HUES64 (cell line): ENCODE data around the gene RNF169.

Source experiments
- H3K27ac ChIP-seq: 2 replicates; pipeline ENCODE4 v1.7.0; 2013; ENCODE audit warnings: low read depth, low read length, inconsistent platforms
- H3K27me3 ChIP-seq: 2 replicates; pipeline ENCODE4 v1.6.1; 2013; ENCODE audit warnings: mild to moderate bottlenecking, low read length; ENCODE audit not compliant: insufficient read depth
- H3K36me3 ChIP-seq: 2 replicates; pipeline ENCODE4 v1.6.1; 2013; ENCODE audit warnings: mild to moderate bottlenecking, low read length; ENCODE audit not compliant: insufficient read depth
- H3K4me1 ChIP-seq: 2 replicates; pipeline ENCODE4 v1.6.1; 2013; ENCODE audit warnings: mild to moderate bottlenecking, low read length, moderate library complexity; ENCODE audit not compliant: insufficient read depth
- H3K4me3 ChIP-seq: 2 replicates; pipeline ENCODE4 v1.5.1; 2013; ENCODE audit warnings: mild to moderate bottlenecking, low read length, moderate library complexity
- H3K9ac ChIP-seq: 2 replicates; pipeline ENCODE4 v1.6.1; 2013; ENCODE audit warnings: mild to moderate bottlenecking, low read depth, low read length
- H3K9me3 ChIP-seq: 2 replicates; pipeline ENCODE4 v1.6.1; 2013; ENCODE audit warnings: low read depth, low read length; ENCODE audit not compliant: insufficient read depth
- WGBS: fragments of 150-250, 120-280 bp; methylation state at CpG from one replicate; pipeline ENCODE4 v1.1.7; 2013; ENCODE audit warnings: missing lambda C conversion rate; 5-methylcytosine and 5-hydroxymethylcytosine counted together

The RNF169 gene

DNA sequence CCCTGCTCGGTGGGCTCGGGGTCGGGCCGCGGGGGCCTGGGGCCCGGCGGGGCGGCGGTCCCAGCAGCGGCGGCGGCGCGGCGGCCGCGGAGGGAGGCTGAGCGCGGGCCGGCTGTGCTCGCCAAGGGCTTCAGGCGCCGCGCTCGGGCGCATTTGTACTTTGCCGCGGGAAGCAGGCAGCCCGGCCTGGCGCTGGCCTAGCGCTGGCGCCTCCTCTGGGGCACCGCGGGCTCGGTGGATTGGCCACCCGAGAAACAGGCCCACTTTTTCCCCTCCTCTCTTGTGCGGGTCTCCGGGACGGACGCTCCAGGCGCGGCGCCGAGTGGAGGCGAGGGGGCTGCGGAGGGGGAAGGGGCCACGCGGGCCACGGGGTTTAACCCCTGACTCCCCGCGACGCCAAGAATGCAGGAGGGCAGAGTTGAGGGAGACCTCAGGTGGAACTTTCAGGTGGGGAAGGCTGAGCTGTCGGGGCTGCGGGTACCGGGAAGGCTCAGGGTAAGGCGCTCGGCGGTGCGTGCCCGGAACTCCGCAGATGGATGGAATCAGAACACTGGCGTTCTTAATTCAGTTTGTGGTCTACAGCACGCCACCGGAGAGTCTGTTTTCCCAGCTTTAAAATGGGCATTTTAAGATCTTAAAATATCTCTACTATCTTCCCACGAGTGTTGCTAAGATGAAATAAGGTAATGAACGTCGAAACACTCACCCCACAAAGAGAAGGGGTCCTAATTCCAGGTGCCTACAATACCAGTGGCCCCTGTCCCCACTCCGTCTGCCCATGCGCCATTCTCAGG lies 17.2 kb upstream of the RNF169 start, which contains the start of gene CHRDL2:
Gene CHRDL2, minus strand, starts transcription at position 126 of the 794 bp plus-strand sequence. CDS start 538 bp downstream, outside the sequence.
- no peaks in the 10 kb centered on the region for H3K9me3 ChIP-seq
- no peaks in the 10 kb centered on the region for H3K4me1 ChIP-seq
- no peak within 1 kb of the TSS for H3K27ac ChIP-seq
- no peaks in the 10 kb centered on the region for H3K36me3 ChIP-seq
- peaks cover 78% of the 10 kb centered on the region for H3K27me3 ChIP-seq
- peak within 1 kb of the TSS; percentile 56 for H3K4me3 ChIP-seq
- peak within 1 kb of the TSS; percentile 61 for H3K9ac ChIP-seq
- WGBS, result 12% methylated on average over 67 of the region's 69 CpGs

DNA sequence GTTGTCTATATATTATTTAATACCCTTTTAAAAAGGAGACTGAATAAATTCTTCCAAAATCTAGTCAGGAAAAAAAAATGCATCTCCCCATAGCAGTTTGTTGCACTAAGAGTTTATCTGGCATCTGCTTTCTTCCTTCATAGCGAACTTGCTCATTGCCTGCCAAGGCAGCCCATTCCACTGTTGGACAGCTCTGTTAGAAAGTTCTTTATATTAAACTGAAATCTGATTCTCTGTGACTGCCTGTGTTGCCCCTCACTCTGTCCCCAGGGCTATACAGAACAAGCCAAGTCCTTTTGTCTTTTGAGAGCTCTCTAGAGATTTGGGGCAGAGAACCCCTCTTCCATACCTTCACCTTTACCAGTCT lies 14.1 kb upstream of the RNF169 start:
- Histone ChIP-seq H3K9ac (no peak overlapping the region), H3K36me3 (no peaks in the 10 kb centered on the region), H3K9me3 (no peaks in the 10 kb centered on the region), H3K4me1 (no peaks in the 10 kb centered on the region), H3K4me3 (no peak overlapping the region), H3K27ac (no peak overlapping the region), H3K27me3 (peaks cover 51% of the 10 kb centered on the region)
- WGBS, result 100% methylated on average over 1 of the region's 1 CpG

DNA sequence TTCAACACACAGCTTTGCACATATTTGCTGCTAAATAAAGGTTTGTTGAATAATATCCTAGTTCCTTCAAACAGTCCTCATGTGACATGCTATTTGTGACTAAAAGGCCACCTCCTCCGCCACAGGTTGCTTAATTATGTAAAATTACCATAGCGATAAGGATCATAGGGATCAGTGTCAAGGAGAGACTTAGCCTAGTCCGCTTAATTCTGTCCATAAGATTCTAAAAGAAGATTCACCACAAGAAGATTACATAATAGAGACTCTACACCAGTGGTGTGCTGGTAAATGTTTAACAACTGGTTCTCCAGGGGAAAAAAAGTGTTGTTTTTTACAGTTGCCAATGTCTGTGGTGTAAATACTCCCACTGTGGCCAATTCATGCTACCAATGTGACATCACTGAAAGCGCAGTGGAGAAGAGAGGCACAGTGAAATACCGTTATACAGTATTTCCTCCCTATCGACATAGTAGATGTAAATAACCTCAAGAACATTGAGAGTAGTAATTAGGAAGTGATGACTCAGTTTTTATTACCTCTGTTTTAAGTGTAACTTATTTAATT lies 13.2 kb upstream of the RNF169 start:
- H3K27ac ChIP-seq, result no peak overlapping the region
- no peak overlapping the region for H3K9ac ChIP-seq
- H3K27me3 ChIP-seq, result peaks cover 41% of the 10 kb centered on the region
- peaks cover 6% of the 10 kb centered on the region for H3K9me3 ChIP-seq
- no peaks in the 10 kb centered on the region for H3K36me3 ChIP-seq
- whole genome bisulfite sequencing, result 95% methylated on average over 4 of the region's 6 CpGs
- H3K4me1 ChIP-seq, result no peaks in the 10 kb centered on the region
- no peak overlapping the region for H3K4me3 ChIP-seq

DNA sequence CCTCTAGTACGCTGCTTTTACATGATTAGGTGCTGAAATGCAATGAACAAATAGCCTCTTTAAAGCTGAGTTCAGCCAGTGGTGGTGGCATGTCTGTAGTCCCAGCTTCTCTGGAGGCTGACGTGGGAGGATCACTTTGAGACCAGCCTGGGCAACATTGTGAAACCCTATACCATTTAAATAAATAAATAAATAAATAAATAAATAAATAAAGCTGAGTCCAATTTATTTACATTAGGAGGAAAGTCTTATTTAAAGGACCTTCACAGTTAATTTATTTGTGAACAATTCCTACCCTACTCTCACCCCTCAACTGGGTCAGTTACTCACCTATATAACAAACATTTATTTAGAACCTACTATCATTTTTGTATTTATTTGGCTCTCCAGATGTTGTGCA lies 12.6 kb upstream of the RNF169 start:
- Histone ChIP-seq H3K27me3 (peaks cover 36% of the 10 kb centered on the region), H3K9me3 (peaks cover 10% of the 10 kb centered on the region), H3K4me1 (no peaks in the 10 kb centered on the region), H3K9ac (no peak overlapping the region), H3K27ac (no peak overlapping the region), H3K36me3 (no peaks in the 10 kb centered on the region), H3K4me3 (no peak overlapping the region)
- 94% methylated on average over 1 of the region's 2 CpGs for WGBS

DNA sequence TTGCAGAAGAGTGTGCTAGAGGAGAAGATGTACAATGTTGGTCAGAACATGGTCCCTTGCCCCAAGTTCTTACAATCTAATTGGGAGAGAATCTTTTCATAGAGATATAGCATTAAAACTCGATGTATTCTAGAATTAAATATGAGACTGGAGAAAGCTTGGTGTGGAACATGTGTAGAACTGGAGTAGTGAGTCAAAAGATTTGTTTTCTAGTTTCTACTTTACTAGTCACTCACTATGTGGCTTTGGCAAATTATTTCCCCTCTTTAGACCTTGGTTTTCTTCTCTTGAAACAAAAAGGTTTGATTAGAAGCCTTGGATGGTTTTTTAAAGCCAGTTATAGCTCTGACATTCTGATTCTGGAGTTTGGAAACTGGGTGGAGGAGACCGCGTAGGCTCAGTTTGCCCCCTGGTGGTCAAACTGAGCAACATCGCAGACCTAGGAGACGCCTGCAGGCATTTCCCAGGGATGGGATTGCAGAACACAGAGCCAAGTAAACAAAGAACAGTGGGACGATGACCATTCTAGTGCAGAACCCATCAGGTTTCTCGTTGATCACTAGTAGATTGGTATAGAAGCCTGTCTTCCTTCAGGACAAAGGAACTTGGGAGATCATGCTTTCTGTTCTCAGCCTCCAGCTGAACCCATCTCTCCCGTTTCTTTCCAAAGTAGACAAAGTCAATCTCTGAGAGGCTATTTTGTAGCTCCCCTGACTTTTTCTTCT lies 8.9 kb upstream of the RNF169 start:
- peaks cover 6% of the 10 kb centered on the region; the same call in 1 of the 2 replicates for H3K27me3 ChIP-seq
- H3K9ac ChIP-seq, result no peak overlapping the region
- H3K27ac ChIP-seq, result no peak overlapping the region
- WGBS, result 32% methylated on average over 7 of the region's 8 CpGs
- no peak overlapping the region for H3K4me3 ChIP-seq
- peaks cover 18% of the 10 kb centered on the region for H3K9me3 ChIP-seq
- H3K36me3 ChIP-seq, result no peaks in the 10 kb centered on the region
- H3K4me1 ChIP-seq, result no peaks in the 10 kb centered on the region

DNA sequence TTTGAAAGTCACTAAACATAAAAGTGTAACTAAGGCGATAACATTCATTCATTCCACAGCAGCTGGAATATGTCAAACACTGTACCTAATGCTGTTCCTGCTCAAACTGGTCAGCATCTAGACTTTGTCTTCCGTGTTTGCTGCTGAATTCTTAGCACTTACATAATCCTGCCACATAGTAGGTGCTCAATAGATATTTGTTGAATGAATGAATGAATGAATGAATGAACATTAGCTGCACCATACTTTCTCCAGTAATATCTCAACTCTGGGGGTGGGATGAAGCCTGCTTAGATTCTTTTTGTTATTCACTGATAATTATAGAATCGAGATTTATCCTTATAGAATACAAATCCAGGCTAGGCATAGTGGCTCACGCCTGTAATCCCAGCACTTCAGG lies 6.6 kb upstream of the RNF169 start:
- Histone ChIP-seq H3K4me1 (no peaks in the 10 kb centered on the region), H3K27me3 (no peaks in the 10 kb centered on the region), H3K4me3 (no peak overlapping the region), H3K9me3 (peaks cover 18% of the 10 kb centered on the region), H3K27ac (no peak overlapping the region), H3K36me3 (no peaks in the 10 kb centered on the region), H3K9ac (no peak overlapping the region)
- 95% methylated on average over 3 of the region's 4 CpGs for WGBS

DNA sequence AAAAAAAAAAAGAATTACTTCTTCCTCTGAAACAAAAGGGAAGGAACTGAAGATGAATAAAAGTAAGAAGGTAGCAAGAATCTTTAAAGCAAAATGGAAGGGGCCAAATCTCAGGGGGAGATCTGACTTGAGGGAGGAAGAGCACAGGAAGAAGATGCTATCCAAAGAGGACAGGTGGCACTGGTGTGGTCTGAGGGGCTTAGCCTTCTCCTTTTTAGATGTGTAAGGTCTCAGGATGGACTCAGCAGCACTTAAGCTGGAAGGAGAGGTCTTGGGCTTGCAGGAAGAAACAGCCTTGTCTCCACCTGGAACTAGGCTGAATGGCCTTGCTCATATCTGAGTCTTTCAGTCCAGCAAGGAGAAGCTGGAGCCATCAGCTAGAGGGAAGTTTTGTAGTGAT lies 5.0 kb upstream of the RNF169 start:
- Histone ChIP-seq H3K9ac (no peak overlapping the region), H3K9me3 (peaks cover 18% of the 10 kb centered on the region), H3K27ac (no peak overlapping the region), H3K27me3 (no peaks in the 10 kb centered on the region), H3K4me1 (peaks cover 9% of the 10 kb centered on the region; the same call in 1 of the 2 replicates), H3K4me3 (no peak overlapping the region), H3K36me3 (no peaks in the 10 kb centered on the region)

DNA sequence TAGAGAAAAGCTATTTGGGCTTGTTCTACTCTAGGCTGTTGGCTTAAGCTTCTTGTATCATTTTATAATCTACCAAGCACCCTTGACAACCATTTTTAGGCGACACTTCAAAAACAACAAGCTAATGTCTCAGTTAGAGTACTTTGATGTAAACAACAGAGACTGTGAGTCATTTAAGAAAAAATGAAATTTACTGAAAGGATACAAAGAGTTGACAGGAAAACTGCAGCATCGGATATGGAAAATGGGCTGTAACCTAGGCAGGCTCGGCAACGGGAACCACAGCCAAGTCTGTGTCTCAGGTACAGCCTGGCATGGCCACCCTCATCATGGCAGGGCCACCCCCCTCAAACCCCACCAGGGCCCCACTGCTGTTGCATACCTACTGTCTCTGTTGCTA lies 4.4 kb upstream of the RNF169 start:
- no peaks in the 10 kb centered on the region for H3K36me3 ChIP-seq
- no peaks in the 10 kb centered on the region for H3K27me3 ChIP-seq
- WGBS, result 70% methylated on average over 4 of the region's 4 CpGs
- peaks cover 18% of the 10 kb centered on the region for H3K9me3 ChIP-seq
- peaks cover 9% of the 10 kb centered on the region; the same call in 1 of the 2 replicates for H3K4me1 ChIP-seq
- no peak overlapping the region for H3K4me3 ChIP-seq
- H3K9ac ChIP-seq, result no peak overlapping the region
- H3K27ac ChIP-seq, result no peak overlapping the region

DNA sequence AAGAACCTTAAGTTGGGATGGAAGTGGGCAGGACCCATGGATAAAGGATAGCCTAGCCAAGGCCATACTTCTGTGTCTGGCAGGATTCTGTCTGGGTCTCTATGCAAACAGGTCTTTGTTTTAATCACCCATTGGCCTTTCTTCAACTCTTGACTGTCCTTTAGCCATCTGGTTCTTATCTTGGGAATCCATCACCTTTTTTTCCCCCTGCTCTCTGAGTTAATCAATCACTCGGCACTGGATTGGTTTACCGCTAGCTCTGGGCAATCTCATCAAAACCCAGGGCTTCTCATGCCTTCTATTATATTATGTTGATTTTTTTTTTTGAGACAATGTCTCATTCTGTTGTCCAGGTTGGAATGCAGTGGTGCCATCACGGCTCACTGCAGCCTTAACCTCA lies 1.8 kb upstream of the RNF169 start:
- no peak overlapping the region for H3K9ac ChIP-seq
- no peaks in the 10 kb centered on the region for H3K36me3 ChIP-seq
- H3K27me3 ChIP-seq, result no peaks in the 10 kb centered on the region
- no peak overlapping the region for H3K27ac ChIP-seq
- H3K4me1 ChIP-seq, result peaks cover 18% of the 10 kb centered on the region
- WGBS, result 89% methylated on average over 3 of the region's 3 CpGs
- H3K4me3 ChIP-seq, result no peak overlapping the region
- H3K9me3 ChIP-seq, result peaks cover 3% of the 10 kb centered on the region; the same call in 1 of the 2 replicates

DNA sequence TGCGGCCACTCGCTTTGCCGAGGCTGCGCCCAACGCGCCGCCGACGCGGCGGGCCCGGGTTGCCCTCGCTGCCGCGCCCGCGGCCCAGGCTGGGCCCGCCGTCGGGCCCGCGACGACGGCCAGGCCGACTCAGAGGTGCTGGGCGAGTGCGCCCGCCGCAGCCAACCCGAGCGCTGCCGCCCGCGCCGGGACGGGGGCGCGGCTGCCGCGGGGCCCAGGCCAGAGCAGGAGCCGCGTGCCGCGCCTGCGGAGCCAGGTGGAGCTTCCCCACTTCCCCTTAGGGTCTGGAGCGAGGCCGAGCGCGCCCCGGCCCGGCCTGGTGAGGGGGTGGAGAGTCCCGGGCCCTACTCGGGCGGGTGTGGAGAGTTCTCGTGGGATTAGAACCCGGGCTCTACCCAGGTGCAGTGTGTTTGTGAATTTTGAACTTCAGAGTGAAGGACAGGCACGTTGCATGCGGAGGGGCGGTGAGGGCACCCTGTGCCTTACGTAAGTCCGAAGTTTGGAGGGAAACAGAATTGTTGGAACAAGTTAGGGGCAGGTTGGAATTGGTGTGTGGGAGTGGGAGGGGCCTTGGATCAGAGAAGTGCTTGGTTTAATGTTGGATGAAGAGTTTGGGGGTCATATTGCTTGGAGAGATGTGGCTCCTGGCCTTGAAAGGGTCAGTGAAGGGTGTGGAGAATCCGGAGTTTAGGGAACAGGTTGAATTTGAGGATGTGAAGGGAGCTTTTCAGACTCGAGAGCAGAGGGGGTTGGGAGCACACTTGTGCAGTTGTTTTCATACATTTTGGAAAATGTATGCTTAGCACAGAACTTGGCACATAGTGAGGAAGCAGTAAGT lies 697 bp downstream of the RNF169 start:
- Histone ChIP-seq H3K4me3 (peak overlapping the region; percentile 86), H3K27me3 (no peaks in the 10 kb centered on the region), H3K4me1 (peaks cover 27% of the 10 kb centered on the region), H3K9ac (peak overlapping the region; percentile 94), H3K27ac (peak overlapping the region; percentile 33; the same call in 1 of the 2 replicates), H3K36me3 (no peaks in the 10 kb centered on the region), H3K9me3 (no peaks in the 10 kb centered on the region)
- WGBS, result 2% methylated on average over 63 of the region's 63 CpGs

DNA sequence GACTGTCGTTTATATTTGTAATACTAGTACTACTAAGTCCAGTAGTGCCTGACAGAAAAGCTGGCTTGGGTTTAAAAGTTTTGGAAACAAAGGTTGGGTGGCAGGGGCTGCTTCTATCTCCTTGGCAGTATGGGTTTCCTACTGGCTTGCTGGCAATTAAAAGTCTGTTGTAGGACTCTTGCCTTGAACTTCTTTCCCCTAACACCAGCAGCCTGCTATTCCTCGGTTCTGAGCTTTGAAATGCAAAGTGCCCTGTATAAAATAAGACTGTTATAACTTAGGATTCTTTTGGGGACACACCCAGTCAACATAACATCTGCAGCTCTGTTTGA lies 1.3 kb downstream of the RNF169 start:
- no peak overlapping the region for H3K9ac ChIP-seq
- no CpG with 5 or more reads among the region's 2 CpGs for WGBS
- no peak overlapping the region for H3K27ac ChIP-seq
- no peaks in the 10 kb centered on the region for H3K9me3 ChIP-seq
- peak overlapping the region; percentile 86 for H3K4me3 ChIP-seq
- H3K36me3 ChIP-seq, result no peaks in the 10 kb centered on the region
- H3K4me1 ChIP-seq, result peaks cover 33% of the 10 kb centered on the region
- no peaks in the 10 kb centered on the region for H3K27me3 ChIP-seq
